Hepatocyte (in vitro differentiated cells): ENCODE results near the gene RNASEH2A.

Experiments used
- EZH2 ChIP-seq: fragments of 200-600 bp; sonication (generic); IDR thresholded peaks from 2 replicates; pipeline ENCODE4 v1.6.1; 2016; ENCODE audit warnings: antibody characterized with exemption, mild to moderate bottlenecking, borderline replicate concordance
- EZH2phosphoT487 ChIP-seq: fragments of 200-600 bp; sonication (generic); IDR thresholded peaks from one replicate; pipeline ENCODE4 v1.6.1; 2018; ENCODE audit warnings: antibody characterized with exemption, mild to moderate bottlenecking, low read depth, moderate library complexity; ENCODE audit not compliant: unreplicated experiment, severe bottlenecking
- TF ChIP-seq, protein P1 (sequence below): fragments of 200-600 bp; sonication (generic); IDR thresholded peaks from 2 replicates; pipeline ENCODE4 v1.5.1; 2016; ENCODE audit warnings: antibody characterized with exemption, mild to moderate bottlenecking; ENCODE audit not compliant: poor library complexity

DNA sequence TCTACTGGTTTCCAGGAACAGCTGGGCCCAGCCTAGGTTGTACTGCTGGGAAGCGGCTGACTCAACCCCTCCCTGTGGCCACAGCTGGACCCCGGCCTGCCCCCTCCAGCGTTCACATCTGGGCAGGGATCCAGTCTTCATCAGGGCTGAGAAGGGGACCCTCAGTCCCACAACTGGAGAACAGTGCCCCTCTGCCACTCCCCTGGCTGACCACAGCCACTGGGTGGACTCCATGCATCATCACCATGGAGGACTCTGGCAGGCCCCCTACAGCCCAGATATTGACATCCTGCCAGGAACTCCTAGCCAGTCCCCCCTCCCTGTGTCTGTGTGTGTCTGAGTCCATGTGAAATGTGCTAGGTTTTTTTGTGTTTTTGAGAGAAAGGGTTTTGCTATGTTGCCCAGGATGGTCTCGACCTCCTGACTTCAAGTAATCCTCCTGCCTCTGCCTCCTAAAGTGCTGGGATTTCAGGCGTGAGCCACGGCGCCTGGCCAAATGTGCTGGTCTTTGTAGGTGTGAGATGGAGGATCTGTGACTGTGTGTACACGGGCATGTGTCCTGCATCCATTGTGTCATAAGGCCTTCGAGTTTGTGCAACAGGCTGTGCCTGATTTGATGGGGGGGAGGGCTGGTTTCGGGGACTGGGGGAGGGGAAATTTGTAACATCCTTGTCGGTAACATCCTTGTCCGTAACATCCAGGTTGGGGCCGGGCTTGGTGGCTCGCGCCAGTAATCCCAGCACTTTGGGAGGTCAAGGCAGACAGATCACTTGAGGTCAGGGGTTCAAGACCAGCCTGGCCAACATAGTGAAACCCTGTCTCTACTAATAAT lies 27.0 kb upstream of the RNASEH2A start:
- TF ChIP-seq EZH2phosphoT487 (no peak), EZH2 (no peak)
- TF ChIP-seq, protein P1, sequence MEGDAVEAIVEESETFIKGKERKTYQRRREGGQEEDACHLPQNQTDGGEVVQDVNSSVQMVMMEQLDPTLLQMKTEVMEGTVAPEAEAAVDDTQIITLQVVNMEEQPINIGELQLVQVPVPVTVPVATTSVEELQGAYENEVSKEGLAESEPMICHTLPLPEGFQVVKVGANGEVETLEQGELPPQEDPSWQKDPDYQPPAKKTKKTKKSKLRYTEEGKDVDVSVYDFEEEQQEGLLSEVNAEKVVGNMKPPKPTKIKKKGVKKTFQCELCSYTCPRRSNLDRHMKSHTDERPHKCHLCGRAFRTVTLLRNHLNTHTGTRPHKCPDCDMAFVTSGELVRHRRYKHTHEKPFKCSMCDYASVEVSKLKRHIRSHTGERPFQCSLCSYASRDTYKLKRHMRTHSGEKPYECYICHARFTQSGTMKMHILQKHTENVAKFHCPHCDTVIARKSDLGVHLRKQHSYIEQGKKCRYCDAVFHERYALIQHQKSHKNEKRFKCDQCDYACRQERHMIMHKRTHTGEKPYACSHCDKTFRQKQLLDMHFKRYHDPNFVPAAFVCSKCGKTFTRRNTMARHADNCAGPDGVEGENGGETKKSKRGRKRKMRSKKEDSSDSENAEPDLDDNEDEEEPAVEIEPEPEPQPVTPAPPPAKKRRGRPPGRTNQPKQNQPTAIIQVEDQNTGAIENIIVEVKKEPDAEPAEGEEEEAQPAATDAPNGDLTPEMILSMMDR: no peak
